G401.6 (cell line): Measurements from ENCODE around the gene AXIN1.
"Not testable (repeated sequence)": the region's sequence is repeated elsewhere in the genome, so short reads cannot be mapped to it uniquely, and the experiment has no call there.

ENCODE experiments used
- FAIRE-seq: peaks from 2 replicates; lab custom pipeline; 2012; peaks lifted over from hg19 to GRCh38; lab: Jason Lieb, UNC

The AXIN1 gene

GRCh38 chr16:352547-353403, at the start of gene AXIN1:
AXIN1 (minus strand) TSS chr16:352723; CDS start chr16:347025, 5,698 bp downstream.
- peak; percentile 8 for FAIRE-seq

GRCh38 chr16:401468-402348, 49.2 kb upstream of the AXIN1 start, which contains the start of gene DECR2:
DECR2 (plus strand) TSS chr16:401885; CDS start chr16:401964, 79 bp downstream.
- FAIRE-seq: no peak

GRCh38 chr16:400061-400591, 47.6 kb upstream of the AXIN1 start:
- FAIRE-seq: no peak

- no peak for FAIRE-seq
These were observed 47.0 kb upstream of the AXIN1 start for GRCh38 chr16:399340-400019.

- no peak for FAIRE-seq
These were observed 46.2 kb upstream of the AXIN1 start for GRCh38 chr16:398561-399339.

- FAIRE-seq: peak; percentile 33
These were observed 45.3 kb upstream of the AXIN1 start for GRCh38 chr16:397736-398332.

GRCh38 chr16:397135-397661, 44.7 kb upstream of the AXIN1 start, which contains the start of gene NME4:
NME4 (plus strand) TSS chr16:397199; CDS start chr16:397223, 24 bp downstream.
- no peak for FAIRE-seq

- FAIRE-seq: peak; percentile 70
These were observed 44.1 kb upstream of the AXIN1 start for GRCh38 chr16:396605-397004.

GRCh38 chr16:396199-396598, 43.7 kb upstream of the AXIN1 start:
- FAIRE-seq: peak; percentile 66

GRCh38 chr16:392450-393030, 40.0 kb upstream of the AXIN1 start:
- no peak for FAIRE-seq

GRCh38 chr16:391885-392335, 39.4 kb upstream of the AXIN1 start:
- FAIRE-seq: no peak

- no peak for FAIRE-seq
These were observed 36.8 kb upstream of the AXIN1 start for GRCh38 chr16:389352-389751.

GRCh38 chr16:387761-388666, 35.5 kb upstream of the AXIN1 start:
- not testable (repeated sequence) for FAIRE-seq

GRCh38 chr16:386641-387156, 34.2 kb upstream of the AXIN1 start:
- FAIRE-seq: peak; percentile 89

GRCh38 chr16:383326-384051, 31.0 kb upstream of the AXIN1 start:
- no peak for FAIRE-seq

- no peak for FAIRE-seq
These were observed 29.5 kb upstream of the AXIN1 start, which contains the start of gene PGAP6 for GRCh38 chr16:381789-382717. PGAP6 (minus strand) TSS chr16:381978; CDS start chr16:381821, 157 bp downstream.
